ENCODE data around the gene TIAM1. TPM values are rescaled to one million over a fixed set of nuclear protein-coding genes. Genes with fewer than 3 reads are reported as not detected.

The TIAM1 gene
- total RNA-seq, 4 donors from 2014 or later, result 6.5 to 36.4 (median 13.0) TPM

DNA sequence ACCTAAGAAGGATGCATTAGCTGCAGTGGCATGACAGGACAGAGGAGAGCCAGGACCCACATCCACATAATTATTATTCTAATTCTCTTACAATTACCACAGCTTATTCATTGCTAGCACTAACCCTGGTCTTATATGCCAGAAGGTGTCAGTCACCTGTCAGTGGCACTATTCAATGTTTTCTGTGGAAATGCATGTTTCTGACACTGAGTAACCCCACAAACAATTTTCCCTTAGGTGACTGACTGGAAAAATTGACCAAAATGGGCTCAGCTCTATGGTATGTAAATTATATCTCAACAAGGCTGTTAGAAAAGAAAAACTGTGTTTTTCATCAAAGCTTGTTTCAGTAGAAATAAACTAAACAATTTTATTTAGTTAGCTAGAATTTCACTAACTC, 187.9 kb downstream of the TIAM1 start:
- DNase-seq (ENCODE audit: low spot score), result no peak
- no peak for ATAC-seq (ENCODE audit: low FRiP score)
- TF ChIP-seq, protein P1, sequence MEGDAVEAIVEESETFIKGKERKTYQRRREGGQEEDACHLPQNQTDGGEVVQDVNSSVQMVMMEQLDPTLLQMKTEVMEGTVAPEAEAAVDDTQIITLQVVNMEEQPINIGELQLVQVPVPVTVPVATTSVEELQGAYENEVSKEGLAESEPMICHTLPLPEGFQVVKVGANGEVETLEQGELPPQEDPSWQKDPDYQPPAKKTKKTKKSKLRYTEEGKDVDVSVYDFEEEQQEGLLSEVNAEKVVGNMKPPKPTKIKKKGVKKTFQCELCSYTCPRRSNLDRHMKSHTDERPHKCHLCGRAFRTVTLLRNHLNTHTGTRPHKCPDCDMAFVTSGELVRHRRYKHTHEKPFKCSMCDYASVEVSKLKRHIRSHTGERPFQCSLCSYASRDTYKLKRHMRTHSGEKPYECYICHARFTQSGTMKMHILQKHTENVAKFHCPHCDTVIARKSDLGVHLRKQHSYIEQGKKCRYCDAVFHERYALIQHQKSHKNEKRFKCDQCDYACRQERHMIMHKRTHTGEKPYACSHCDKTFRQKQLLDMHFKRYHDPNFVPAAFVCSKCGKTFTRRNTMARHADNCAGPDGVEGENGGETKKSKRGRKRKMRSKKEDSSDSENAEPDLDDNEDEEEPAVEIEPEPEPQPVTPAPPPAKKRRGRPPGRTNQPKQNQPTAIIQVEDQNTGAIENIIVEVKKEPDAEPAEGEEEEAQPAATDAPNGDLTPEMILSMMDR (IDR thresholded peaks at IDR 0.05), result no peak

DNA sequence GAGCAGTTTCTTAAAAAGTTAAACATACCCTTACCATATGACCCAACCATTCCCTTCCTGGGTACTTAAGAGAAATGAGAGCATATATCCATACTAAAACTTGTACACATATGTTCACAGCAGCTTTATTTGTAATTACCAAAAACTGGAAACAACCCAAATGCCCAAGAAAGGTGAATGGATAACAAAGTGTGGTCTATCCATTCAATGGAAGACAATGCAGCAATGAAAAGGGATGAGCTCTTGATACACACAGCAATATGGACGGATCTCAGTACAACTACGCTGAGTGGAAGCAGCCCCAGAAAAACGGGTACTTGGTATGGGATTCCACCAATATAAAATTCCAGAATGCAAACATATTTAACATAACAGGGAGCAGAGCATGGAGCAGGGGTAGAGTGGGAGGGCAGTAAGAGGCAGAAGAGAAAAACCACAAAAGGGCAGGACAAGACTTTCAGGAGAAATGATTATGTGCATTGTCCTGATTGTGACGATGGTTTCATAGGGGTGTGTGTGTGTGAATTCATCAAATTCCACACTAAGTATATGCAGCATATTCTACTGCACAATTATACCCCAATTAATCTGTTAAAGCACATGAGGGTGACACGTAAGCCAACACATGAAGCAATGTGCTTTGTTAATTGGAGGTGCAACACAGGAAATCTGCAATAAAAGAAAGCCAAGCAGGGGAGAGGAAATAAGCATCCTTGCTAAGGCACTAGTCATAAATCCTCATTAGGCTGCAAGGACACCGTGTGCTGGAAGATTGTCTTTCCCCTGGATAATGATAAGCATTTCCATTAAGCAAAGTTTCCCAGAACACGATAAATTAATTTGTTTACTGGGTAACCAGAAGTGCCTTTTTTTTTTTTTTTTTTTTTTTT, 192.7 kb downstream of the TIAM1 start:
- ATAC-seq (ENCODE audit: low FRiP score) (no peak), DNase-seq (ENCODE audit: low spot score) (no peak)
- TF ChIP-seq, protein P1 (IDR thresholded peaks at IDR 0.05), result no peak

DNA sequence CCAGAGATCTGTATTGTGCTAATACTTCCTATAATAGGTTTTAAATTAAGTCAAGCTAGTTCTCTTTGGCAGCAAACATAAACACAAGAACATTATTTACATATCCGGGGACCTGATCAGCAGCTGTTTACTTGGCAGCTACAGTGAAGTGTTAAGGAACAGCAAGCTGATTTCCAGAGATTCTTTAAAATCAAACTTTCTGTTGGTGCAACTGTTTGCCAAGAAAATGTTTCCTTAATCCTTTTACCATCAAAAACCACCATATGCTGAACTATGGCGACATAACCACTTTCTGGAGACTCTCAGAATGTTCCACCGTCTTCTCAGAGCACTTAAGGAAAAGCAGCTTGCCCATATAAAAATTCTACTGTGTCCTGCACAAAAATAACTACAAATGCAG, 198.8 kb downstream of the TIAM1 start:
- ATAC-seq (ENCODE audit: low FRiP score), result no peak
- TF ChIP-seq, protein P1 (IDR thresholded peaks at IDR 0.05), result no peak
- no peak for DNase-seq (ENCODE audit: low spot score)

DNA sequence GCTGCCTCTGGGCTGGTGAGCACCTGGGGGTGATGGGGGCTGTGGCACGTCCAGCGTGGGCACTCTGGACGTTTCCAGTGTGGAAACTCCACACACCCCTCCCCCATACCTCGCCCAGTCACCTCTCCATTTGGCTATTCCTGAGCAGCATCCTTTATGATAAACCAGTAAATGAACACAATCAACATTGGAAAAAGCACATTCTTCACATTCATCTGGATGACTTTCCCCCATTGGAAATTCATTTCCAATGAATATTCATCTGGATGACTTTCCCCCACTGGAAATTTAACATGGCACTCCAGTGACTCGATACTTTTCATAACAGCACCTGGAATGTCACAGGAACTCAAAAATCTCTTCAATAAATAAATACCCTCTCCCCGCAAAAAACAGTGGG, 201.0 kb downstream of the TIAM1 start:
- DNase-seq (ENCODE audit: low spot score) (no peak), ATAC-seq (ENCODE audit: low FRiP score) (no peak)
- TF ChIP-seq, protein P1 (IDR thresholded peaks at IDR 0.05), result no peak

DNA sequence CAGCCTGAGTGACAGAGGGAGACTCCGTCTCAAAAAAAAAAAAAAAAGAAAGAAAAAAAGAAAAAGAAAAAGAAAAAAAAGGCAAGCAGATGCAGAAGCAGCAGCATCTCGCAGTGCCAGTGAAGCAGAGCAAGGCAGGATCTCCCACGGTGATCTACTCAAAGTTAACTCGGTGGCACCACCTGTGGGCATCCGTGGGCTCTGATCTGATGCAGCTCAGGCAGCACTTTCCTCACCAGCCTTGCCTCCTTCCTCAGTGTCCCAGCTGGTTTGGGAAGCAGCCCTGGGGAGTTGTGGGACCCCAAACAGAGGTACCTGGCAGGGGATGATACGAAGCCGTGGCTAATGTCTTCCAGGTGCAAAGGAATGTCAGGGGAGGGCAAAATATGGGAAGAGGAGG, 201.5 kb downstream of the TIAM1 start:
- no peak for ATAC-seq (ENCODE audit: low FRiP score)
- TF ChIP-seq, protein P1 (IDR thresholded peaks at IDR 0.05), result no peak
- no peak for DNase-seq (ENCODE audit: low spot score)

DNA sequence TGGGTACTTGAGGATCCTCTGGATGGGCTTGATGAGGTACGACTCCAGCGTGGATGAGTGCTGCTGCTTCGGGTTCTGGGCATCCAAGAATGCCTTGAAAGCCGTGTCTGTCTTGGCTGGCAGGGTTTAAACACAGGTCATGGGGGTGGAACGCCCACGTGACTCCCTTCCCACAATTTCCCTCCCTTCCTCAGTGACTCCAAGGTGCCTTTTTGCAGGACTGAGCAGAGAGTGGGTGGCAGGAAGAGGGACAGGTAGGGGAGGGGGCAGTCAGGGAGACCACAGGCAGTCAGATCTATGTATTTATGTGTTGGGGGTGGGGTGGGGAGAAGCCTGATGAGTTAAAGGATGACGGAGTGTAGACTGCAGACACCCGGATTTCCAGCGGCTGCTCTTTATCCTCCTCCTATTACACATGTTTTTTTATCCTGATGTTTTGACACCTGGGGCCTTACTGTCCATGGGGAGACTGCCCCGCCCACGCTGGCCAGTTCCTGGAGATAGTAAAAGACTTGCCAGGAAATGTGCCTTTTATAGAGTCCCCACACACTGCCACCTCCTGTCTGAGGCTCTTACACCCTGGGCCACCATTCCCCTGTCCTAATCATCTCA, 202.6 kb downstream of the TIAM1 start:
- TF ChIP-seq, protein P1 (IDR thresholded peaks at IDR 0.05), result no peak
- no peak for ATAC-seq (ENCODE audit: low FRiP score)
- no peak for DNase-seq (ENCODE audit: low spot score)
